H9 (cell line): ENCODE measurements around the gene HIPK3. TPM values are rescaled to one million over a fixed set of nuclear protein-coding genes. Genes with fewer than 3 reads are reported as not detected.

Experiments used
- DNase-seq: peaks from one replicate; pipeline ENCODE4 v3.0.0-alpha.2; 2017
- H2AFZ ChIP-seq: one replicate; pipeline ENCODE4 v1.6.1; 2013; ENCODE audit warnings: mild to moderate bottlenecking, low read length, control low read depth, moderate library complexity
- H2AK5ac ChIP-seq: 2 replicates; pipeline ENCODE4 v1.6.1; 2013; ENCODE audit warnings: low read length, control low read depth, mixed read lengths; ENCODE audit not compliant: insufficient read length
- H2BK120ac ChIP-seq: one replicate; pipeline ENCODE4 v1.6.1; 2013; ENCODE audit warnings: low read depth, mild to moderate bottlenecking, low read length, control low read depth, inconsistent platforms; ENCODE audit not compliant: poor library complexity, severe bottlenecking
- H2BK12ac ChIP-seq: 2 replicates; pipeline ENCODE4 v1.6.1; 2013; ENCODE audit warnings: low read length, control low read depth, mixed read lengths, low read depth; ENCODE audit not compliant: insufficient read length
- H2BK15ac ChIP-seq: 2 replicates; pipeline ENCODE4 v1.6.1; 2013; ENCODE audit warnings: low read depth, low read length, control low read depth
- H2BK20ac ChIP-seq: one replicate; pipeline ENCODE4 v1.6.1; 2013; ENCODE audit warnings: low read depth, mild to moderate bottlenecking, low read length, control low read depth, inconsistent platforms; ENCODE audit not compliant: poor library complexity, severe bottlenecking
- H2BK5ac ChIP-seq: 2 replicates; pipeline ENCODE4 v1.6.1; 2013; ENCODE audit warnings: low read length, control low read depth, mixed read lengths; ENCODE audit not compliant: insufficient read length
- H3K14ac ChIP-seq: 2 replicates; pipeline ENCODE4 v1.6.1; 2013; ENCODE audit warnings: low read length, control low read depth; ENCODE audit not compliant: insufficient read depth
- H3K18ac ChIP-seq: 2 replicates; pipeline ENCODE4 v1.6.1; 2013; ENCODE audit warnings: low read depth, mild to moderate bottlenecking, mixed read lengths, low read length, control low read depth; ENCODE audit not compliant: insufficient read length
- H3K23ac ChIP-seq: 2 replicates; pipeline ENCODE4 v1.6.1; 2013; ENCODE audit warnings: low read length, control low read depth, mixed read lengths, low read depth; ENCODE audit not compliant: insufficient read length
- H3K23me2 ChIP-seq: 2 replicates; pipeline ENCODE4 v1.6.1; 2013; ENCODE audit warnings: low read depth, mild to moderate bottlenecking, mixed read lengths, low read length, control low read depth; ENCODE audit not compliant: insufficient read length, poor library complexity, severe bottlenecking
- H3K27ac ChIP-seq: 2 replicates; pipeline ENCODE4 v1.5.1; 2013; ENCODE audit warnings: low read length, control low read depth, mixed read lengths, low read depth; ENCODE audit not compliant: insufficient read length
- H3K27me3 ChIP-seq: 2 replicates; pipeline ENCODE4 v1.6.1; 2013; ENCODE audit warnings: low read length, control low read depth, inconsistent platforms; ENCODE audit not compliant: insufficient read depth
- H3K4ac ChIP-seq: 2 replicates; pipeline ENCODE4 v1.6.1; 2013; ENCODE audit warnings: low read depth, mild to moderate bottlenecking, control low read depth, inconsistent platforms, low read length, moderate library complexity
- H3K4me1 ChIP-seq: 2 replicates; pipeline ENCODE4 v1.6.1; 2013; ENCODE audit warnings: low read length, control low read depth, inconsistent platforms; ENCODE audit not compliant: insufficient read depth
- H3K4me2 ChIP-seq: 2 replicates; pipeline ENCODE4 v1.6.1; 2013; ENCODE audit warnings: low read length, control low read depth, mixed read lengths; ENCODE audit not compliant: insufficient read length, insufficient read depth
- H3K56ac ChIP-seq: 2 replicates; pipeline ENCODE4 v1.6.1; 2013; ENCODE audit warnings: low read depth, mild to moderate bottlenecking, mixed read lengths, low read length, control low read depth; ENCODE audit not compliant: insufficient read length
- H3K79me1 ChIP-seq: 2 replicates; pipeline ENCODE4 v1.6.1; 2013; ENCODE audit warnings: low read depth, mild to moderate bottlenecking, moderate library complexity, low read length, control low read depth, inconsistent platforms; ENCODE audit not compliant: insufficient read depth, poor library complexity, severe bottlenecking
- H3K79me2 ChIP-seq: 2 replicates; pipeline ENCODE4 v1.6.1; 2013; ENCODE audit warnings: low read length, control low read depth, inconsistent platforms; ENCODE audit not compliant: insufficient read depth
- H3K9ac ChIP-seq: 2 replicates; pipeline ENCODE4 v1.6.1; 2013; ENCODE audit warnings: low read length, control low read depth, mixed read lengths; ENCODE audit not compliant: insufficient read length; ENCODE audit errors: extremely low read depth
- H3K9me3 ChIP-seq: one replicate; pipeline ENCODE4 v1.6.1; 2013; ENCODE audit warnings: low read depth, low read length, inconsistent platforms; ENCODE audit not compliant: control insufficient read depth
- H3T11ph ChIP-seq: one replicate; pipeline ENCODE4 v1.6.1; 2013; ENCODE audit warnings: mild to moderate bottlenecking, low read length, control low read depth, inconsistent platforms
- H4K20me1 ChIP-seq: one replicate; pipeline ENCODE4 v1.6.1; 2013; ENCODE audit not compliant: control insufficient read depth, insufficient read length, insufficient read depth
- H4K5ac ChIP-seq: 2 replicates; pipeline ENCODE4 v1.6.1; 2013; ENCODE audit warnings: low read depth, mild to moderate bottlenecking, mixed read lengths, low read length, control low read depth; ENCODE audit not compliant: insufficient read length
- H4K8ac ChIP-seq: replicated peaks from 2 replicates; pipeline ENCODE4 v1.6.1; 2013; ENCODE audit warnings: low read length, control low read depth, mixed read lengths, low read depth; ENCODE audit not compliant: insufficient read length
- H4K91ac ChIP-seq: 2 replicates; pipeline ENCODE4 v1.6.1; 2013; ENCODE audit warnings: low read depth, mild to moderate bottlenecking, moderate library complexity, mixed read lengths, low read length, control low read depth; ENCODE audit not compliant: insufficient read length
- H3K27ac Mint-ChIP-seq, 3 experiments: 2 replicates in 2 of 3; 3 replicates in 1 of 3; pipeline ENCODE4 v1.8.0; 2020 to 2021; ENCODE audit warnings: mixed read lengths in 3 of 3, mild to moderate bottlenecking in 1 of 3, moderate library complexity in 1 of 3
- H3K27me3 Mint-ChIP-seq: 2 replicates; pipeline ENCODE4 v1.8.0; 2021; ENCODE audit warnings: low read depth, mild to moderate bottlenecking, moderate library complexity, mixed read lengths
- H3K36me3 Mint-ChIP-seq, 3 experiments: 2 replicates in 2 of 3; 3 replicates in 1 of 3; pipeline ENCODE4 v1.8.0; 2020 to 2021; ENCODE audit warnings: low read depth in 3 of 3, mixed read lengths in 3 of 3; ENCODE audit not compliant: insufficient read depth in 1 of 3
- H3K4me1 Mint-ChIP-seq, 2 experiments: 2 replicates each; pipeline ENCODE4 v1.8.0; 2020; ENCODE audit warnings: mixed read lengths in 2 of 2
- H3K4me3 Mint-ChIP-seq, 2 experiments: 2 replicates in 1 of 2; 3 replicates in 1 of 2; pipeline ENCODE4 v1.8.0; 2020 to 2021; ENCODE audit warnings: mild to moderate bottlenecking in 2 of 2, mixed read lengths in 2 of 2, moderate library complexity in 1 of 2
- H3K9me3 Mint-ChIP-seq, 2 experiments: 2 replicates in 1 of 2; 3 replicates in 1 of 2; pipeline ENCODE4 v1.8.0; 2020; ENCODE audit warnings: mild to moderate bottlenecking in 2 of 2, mixed read lengths in 2 of 2, moderate library complexity in 1 of 2
- CTCF ChIP-seq: fragments of 200-600 bp; sonication (generic); conservative IDR thresholded peaks from 3 replicates; pipeline ENCODE4 v1.8.0; 2021; ENCODE audit warnings: antibody characterized with exemption, mild to moderate bottlenecking
- WGBS: extraction: QIAGEN DNeasy Blood & Tissue Kit; methylation state at CpG from one replicate; pipeline ENCODE4 v1.1.7; 2013; ENCODE audit warnings: missing lambda C conversion rate, low lambda C conversion rate, mixed read lengths; ENCODE audit not compliant: insufficient read length; ENCODE audit errors: extremely low coverage; 5-methylcytosine and 5-hydroxymethylcytosine counted together
- total RNA-seq: library from RNA; stranded (reverse); gene quantifications from 2 replicates; pipeline ENCODE4 v1.2.1, GENCODE V29; 2021

The HIPK3 gene
- total RNA-seq, 1 experiment from 2014 or later: 23.4 TPM

GRCh38 chr11:33237039-33237597 is 20.1 kb upstream of the HIPK3 start:
- Mint-ChIP-seq H3K36me3 (no peaks in the 10 kb centered on the region), H3K9me3 (peaks cover 0 to 2% of the 10 kb centered on the region in 2 experiments; a peak in 2 of 5 replicates)

More at GRCh38 chr11:33237039-33237597, 20.1 kb upstream of the HIPK3 start:
- Histone ChIP-seq H2BK20ac (no peak overlapping the region), H2BK5ac (no peak overlapping the region), H2AK5ac (no peak overlapping the region), H4K20me1 (no peaks in the 10 kb centered on the region), H3K9me3 (no peaks in the 10 kb centered on the region), H3K14ac (no peak overlapping the region), H3K9ac (no peak overlapping the region), H3T11ph (no peak overlapping the region), H2BK15ac (no peak overlapping the region), H3K79me1 (no peaks in the 10 kb centered on the region), H2AFZ (no peak overlapping the region), H4K5ac (no peak overlapping the region), H2BK12ac (no peak overlapping the region), H3K27ac (no peak overlapping the region), H3K23me2 (no peaks in the 10 kb centered on the region), H3K4me1 (no peaks in the 10 kb centered on the region), H4K8ac (no peak overlapping the region), H3K4ac (no peak overlapping the region), H3K18ac (no peak overlapping the region), H4K91ac (no peak overlapping the region), H3K79me2 (no peaks in the 10 kb centered on the region), H3K27me3 (no peaks in the 10 kb centered on the region), H3K4me2 (no peak overlapping the region), H2BK120ac (no peak overlapping the region), H3K56ac (no peak overlapping the region), H3K23ac (no peak overlapping the region)
- Mint-ChIP-seq H3K4me1 (no peaks in the 10 kb centered on the region), H3K4me3 (no peak overlapping the region), H3K27ac (no peak overlapping the region), H3K27me3 (no peaks in the 10 kb centered on the region)
- no peak for TF ChIP-seq CTCF
- WGBS: no CpG with 5 or more reads among the region's 6 CpGs
- no peak for DNase-seq
